ENCODE measurements around the gene UBE2H.

DNA sequence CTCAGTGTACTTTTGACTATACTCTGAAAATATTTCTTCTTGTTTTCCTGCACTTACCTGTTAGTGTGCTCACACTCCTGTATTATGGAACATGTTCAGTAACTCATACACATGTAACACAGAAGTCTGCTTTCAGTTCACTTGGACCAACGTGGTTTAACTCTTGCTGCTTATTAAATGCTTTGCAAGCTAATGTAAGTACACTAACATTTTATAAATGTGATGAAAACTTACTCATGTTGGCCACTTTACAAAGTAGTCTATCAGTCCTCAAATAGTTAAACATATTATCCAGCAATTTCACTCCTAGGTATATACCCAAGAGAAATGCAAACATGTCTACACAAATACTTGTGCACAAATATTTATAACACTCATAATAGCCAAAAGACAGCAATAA is 98.4 kb downstream of the UBE2H start:
- TF ChIP-seq, protein P1, sequence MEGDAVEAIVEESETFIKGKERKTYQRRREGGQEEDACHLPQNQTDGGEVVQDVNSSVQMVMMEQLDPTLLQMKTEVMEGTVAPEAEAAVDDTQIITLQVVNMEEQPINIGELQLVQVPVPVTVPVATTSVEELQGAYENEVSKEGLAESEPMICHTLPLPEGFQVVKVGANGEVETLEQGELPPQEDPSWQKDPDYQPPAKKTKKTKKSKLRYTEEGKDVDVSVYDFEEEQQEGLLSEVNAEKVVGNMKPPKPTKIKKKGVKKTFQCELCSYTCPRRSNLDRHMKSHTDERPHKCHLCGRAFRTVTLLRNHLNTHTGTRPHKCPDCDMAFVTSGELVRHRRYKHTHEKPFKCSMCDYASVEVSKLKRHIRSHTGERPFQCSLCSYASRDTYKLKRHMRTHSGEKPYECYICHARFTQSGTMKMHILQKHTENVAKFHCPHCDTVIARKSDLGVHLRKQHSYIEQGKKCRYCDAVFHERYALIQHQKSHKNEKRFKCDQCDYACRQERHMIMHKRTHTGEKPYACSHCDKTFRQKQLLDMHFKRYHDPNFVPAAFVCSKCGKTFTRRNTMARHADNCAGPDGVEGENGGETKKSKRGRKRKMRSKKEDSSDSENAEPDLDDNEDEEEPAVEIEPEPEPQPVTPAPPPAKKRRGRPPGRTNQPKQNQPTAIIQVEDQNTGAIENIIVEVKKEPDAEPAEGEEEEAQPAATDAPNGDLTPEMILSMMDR (IDR thresholded peaks at IDR 0.05), result no peak
- no peak for TF ChIP-seq POLR2AphosphoS5 (IDR thresholded peaks at IDR 0.05)
